ENCODE results near the gene AAGAB.
"Not testable (repeated sequence)": the region's sequence is repeated elsewhere in the genome, so short reads cannot be mapped to it uniquely, and the experiment has no call there.

Gene AAGAB

DNA sequence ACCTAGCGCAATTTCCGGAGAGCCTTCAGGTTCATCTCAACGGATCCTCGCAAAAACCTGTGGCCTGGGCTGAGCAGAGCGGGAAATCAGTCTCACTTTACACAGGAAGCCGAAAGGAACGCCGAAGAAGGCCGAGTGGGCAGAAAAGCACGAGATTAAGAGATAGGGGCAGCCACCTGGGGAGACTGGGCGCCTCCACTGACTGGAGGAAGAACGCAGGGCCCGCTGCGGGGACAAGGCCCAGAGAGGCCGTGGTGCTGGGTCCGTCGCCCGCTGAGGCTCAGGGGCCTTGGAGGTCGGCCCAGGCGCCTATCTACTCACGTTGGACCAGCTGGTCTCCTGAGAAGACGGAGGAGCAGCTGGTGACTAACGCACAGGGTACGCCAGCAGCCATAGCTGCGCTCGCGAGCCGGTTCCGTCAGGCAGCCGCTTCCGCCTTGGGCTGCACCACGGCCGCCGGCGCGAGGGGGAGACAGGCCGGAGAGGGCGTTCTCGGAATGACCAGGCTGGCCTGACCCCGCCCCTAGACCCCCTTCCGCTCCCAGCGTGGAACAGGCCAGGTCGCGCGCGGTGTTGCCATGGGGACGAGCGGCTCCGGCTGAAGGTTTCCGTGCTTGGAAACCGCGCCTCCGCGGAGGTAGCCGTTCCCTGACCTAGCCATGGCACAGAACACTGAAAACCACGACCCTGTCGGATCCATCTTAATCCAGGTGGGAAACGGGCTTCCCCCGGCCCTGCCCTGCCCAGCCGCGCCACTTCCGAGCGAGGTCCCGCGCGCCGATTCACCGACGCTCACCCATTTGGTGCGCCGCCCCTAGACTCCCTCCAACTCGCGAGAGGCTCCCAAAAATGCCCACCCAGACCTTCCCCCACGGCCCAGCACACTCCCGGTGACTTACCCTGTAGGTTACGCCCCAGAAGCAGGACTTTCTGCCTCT is at the start of gene AAGAB, which contains the start of gene IQCH:
TSS of gene AAGAB (minus strand) at position 424 of the 938 bp plus-strand sequence. CDS start at position 394, 30 bp downstream.
TSS of gene IQCH (plus strand) at position 549 of the 938 bp plus-strand sequence. CDS start at position 660, 111 bp downstream.
- DNase-seq: peak; percentile 97

- no peak for DNase-seq
Measured at GRCh38 chr15:67303490-67304363, 49.3 kb upstream of the AAGAB start.

DNA sequence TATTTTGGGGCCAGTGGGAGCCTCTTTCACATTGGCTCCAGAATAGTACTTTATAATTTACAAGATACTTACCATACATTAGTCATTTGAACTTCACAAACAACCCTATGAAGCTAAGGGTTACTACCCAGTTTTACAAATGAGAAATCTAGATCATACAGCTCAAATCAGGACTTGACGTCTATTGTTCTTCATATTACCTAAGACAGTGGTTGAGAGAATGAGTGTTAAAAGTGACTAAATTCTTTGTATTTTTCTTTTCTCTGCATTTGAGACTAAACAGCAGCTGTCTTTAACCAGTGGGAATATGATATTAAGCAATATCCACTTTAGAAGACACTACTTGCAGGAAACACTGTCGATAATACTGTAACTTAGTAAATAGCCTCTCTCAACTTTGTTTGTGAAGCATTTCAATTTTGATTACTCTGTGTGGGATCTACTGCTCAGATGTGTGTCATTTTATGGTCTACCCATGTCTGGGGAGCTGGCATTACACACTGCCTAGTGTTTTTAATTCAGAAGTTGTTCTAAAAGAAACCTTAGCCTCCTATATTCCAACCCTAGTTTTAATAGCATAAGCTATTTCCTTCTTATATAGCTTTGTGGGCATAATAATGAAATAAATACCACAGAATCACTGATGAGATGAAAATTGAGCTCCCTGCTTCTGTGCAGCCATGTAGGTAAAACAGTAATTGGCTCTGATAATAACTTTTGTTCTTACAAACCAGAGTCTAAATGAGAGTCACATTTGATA is 46.0 kb upstream of the AAGAB start:
- DNase-seq: no peak

GRCh38 chr15:67296684-67297083 is 42.2 kb upstream of the AAGAB start:
- no peak for DNase-seq

- no peak for DNase-seq
Measured at GRCh38 chr15:67296188-67296587, 41.7 kb upstream of the AAGAB start.

GRCh38 chr15:67290319-67290718 is 35.9 kb upstream of the AAGAB start:
- DNase-seq: no peak

- DNase-seq: not testable (repeated sequence)
Measured at GRCh38 chr15:67286400-67286799, 31.9 kb upstream of the AAGAB start.

DNA sequence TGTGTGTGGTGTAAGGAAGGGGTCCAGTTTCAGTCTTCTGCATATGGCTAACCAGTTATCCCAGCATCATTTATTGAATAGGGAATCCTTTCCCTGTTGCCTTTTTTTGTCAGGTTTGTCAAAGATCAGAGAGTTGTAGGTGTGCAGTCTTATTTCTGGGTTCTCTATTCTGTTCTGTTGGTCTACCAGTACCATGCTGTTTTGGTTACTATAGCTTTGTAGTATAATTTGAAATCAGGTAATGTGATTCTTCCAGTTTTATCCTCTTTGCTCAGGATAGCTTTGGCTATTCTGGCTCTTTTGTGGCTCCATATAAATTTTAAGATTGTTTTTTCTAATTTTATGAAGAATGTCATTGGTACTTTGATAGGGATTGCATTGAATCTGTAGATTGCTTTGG is 31.2 kb upstream of the AAGAB start:
- not testable (repeated sequence) for DNase-seq

- no peak for DNase-seq
Measured at GRCh38 chr15:67281714-67282113, 27.3 kb upstream of the AAGAB start.

DNA sequence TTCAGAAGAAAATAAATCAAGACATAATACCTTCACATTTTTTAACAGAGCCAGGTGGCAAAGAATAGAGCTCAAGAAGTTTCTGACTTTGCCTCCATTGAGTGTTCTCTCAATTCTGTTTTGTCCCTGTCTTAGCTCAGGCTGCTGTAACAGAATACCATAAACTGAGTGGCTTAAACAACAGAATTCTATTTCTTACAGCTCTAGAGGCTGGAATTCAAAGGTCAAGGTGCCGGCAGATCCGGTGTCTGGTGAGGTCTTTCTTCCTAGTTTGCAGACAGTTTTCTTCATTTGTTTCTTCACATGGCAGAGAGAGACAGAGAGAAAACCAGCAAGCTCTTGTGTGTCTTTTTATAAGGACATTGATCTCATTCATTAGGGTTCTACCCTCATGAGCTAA is 25.8 kb upstream of the AAGAB start:
- no peak for DNase-seq

DNA sequence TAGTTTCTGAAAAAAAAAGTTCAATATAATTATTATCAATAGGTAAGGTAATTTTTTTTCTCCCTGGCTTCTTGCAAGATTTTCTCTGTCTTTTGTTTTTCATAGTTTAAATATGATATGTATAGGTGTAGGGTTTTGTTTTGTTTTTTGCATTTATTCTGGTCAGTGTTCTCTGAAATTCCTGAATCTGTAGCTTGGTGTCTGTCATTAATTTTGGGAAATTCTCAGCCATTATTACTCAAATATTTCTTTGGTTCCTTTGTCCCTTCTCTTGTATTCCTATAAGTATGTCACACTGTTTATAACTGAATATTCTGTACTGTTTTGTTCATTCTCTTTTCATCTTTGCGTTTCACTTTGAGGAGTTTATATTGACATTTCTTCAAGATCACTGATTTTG is 22.2 kb upstream of the AAGAB start:
- DNase-seq: no peak

GRCh38 chr15:67274236-67274635 is 19.8 kb upstream of the AAGAB start:
- DNase-seq: no peak

DNA sequence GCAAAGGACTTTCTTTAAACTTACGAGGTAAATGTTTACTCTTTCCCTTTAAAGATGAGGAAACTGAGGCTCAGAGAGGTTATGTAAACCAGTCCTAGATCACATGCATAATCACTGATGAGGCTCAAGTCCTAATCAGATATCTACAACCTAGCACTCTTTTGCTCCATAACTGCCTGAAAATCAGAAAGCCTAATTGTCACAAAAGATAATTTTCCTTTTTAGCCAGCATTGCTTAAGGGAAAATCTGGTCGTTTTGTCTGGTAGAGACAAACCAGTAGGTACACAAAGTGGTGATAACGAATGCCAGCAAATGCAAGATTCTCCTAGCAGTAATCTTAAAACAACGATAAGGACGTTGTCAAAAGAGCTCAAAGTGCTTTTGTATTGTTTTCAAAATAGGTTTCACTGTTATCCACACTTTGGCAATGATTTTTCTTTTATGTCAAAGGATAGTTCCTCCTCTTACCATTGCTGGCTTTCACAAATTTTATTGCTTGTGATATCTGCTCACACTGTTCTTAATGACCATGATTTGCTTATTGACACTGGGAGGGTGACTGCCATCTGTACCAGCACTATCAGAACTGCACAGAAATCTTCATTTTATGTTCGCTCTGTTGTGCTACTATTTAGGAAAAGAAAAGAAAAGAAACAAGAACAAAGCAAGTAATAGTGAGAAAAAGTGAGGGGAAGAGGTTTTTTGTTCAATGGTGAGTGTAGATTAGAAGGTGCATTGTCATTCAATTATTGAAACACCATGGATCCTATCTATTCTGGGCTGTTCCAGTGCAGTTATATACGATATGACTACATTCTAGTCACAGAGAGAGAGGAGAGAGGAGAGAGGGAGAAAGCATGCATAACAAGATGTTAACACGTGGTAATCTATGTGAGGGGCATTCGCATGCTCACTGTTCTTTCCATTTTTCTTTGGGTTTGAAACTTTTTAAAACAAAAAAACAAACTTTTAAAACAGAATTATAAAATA is 13.8 kb upstream of the AAGAB start:
- DNase-seq: no peak

GRCh38 chr15:67267440-67267839 is 13.0 kb upstream of the AAGAB start:
- DNase-seq: no peak

DNA sequence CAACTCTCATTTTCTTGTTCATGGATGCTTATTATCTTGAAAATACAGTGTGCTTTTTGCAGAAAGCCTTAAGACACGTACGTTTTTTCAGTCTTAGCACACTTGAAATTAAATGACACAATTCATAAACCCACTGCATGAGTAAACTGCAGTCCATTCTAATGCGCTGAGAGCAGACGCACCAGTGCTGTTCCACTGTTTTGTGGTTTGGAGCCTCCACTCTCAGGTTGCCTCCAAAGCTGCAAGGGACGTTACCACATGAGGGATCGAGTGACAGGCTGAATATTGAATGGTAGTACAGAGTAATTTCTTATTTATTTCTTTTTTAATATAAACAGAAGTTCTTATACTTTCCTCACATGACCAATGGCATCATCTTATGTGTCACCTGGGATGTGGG is 12.4 kb upstream of the AAGAB start:
- no peak for DNase-seq

DNA sequence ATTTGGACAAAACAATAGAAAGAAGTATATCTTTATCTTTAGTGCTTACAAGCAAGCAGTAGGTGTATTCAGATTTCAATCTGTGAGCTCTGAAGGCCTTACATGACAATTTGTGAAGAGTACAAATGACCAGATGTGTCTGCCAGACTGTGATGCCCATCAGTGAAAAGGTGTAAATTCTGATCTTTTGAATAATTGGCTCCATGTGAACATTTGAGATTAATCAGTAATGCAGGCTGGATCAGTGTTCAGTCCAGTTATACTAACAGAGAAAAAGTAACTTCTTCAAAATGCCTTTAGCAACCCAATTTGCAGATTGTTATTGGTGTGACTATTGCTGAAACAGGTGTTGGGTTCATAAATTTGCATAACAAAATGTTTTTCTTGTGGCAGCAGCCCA is 5.3 kb upstream of the AAGAB start:
- DNase-seq: no peak

DNA sequence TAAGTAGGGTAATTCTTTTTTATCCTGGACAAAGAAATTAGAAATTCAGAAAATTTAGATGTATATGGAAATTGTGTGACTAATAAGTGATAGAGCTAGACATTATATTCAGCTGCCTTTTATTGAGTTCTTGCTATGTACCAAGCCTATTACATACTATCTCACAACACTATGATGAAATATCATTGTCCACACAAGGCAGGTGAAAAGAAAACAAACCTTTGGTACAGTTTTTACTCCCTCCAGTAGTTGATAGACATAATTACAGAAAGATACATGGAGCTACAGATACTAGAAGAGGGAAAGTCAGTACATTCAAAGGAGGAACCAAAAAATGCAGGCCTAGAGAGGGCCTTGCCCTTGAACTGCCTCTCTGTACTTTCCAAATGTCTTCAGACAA is 4.9 kb upstream of the AAGAB start:
- no peak for DNase-seq

GRCh38 chr15:67258412-67258811 is 4.0 kb upstream of the AAGAB start:
- not testable (repeated sequence) for DNase-seq

DNA sequence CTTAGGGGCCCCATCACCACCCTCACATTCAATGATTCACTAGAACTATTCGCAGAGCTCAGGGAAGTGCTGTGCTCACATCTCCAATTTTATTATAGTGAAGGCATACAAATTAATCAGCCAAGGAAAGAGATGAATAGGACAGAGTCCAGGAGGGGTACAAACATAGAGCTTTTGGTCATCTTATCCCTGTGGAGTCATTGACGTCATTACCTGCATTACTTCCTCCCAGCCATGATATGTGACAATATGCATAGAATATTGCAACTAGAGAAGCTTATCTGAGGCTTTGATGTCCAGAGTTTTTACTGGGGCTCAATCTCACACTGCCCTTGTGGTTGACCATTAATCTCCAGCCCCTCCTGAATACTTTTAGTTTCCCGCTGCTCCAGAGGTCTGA is 1.6 kb upstream of the AAGAB start:
- no peak for DNase-seq

GRCh38 chr15:67253549-67254237 is 768 bp downstream of the AAGAB start:
- no peak for DNase-seq

GRCh38 chr15:67253101-67253500 is 1.4 kb downstream of the AAGAB start:
- no peak for DNase-seq

Measured in T1000 (cell line).